HepG2 (cell line): ENCODE results near the gene TACC2. TPM values are rescaled to one million over a fixed set of nuclear protein-coding genes. Genes with fewer than 3 reads are reported as not detected.

ENCODE experiments used
- BRCA1 ChIP-seq: sonication (generic); formaldehyde crosslinking; IDR thresholded peaks from 2 replicates; pipeline ENCODE4 v1.4.0; 2020; ENCODE audit warnings: missing genetic modification reagents
- GABPB1 ChIP-seq: IDR thresholded peaks from 2 replicates; pipeline ENCODE4 v1.6.1; 2016; ENCODE audit warnings: mild to moderate bottlenecking, missing genetic modification reagents, moderate library complexity, missing compliant biosample characterization
- KDM1A ChIP-seq: IDR thresholded peaks from 2 replicates; pipeline ENCODE4 v1.6.1; 2016; ENCODE audit warnings: missing compliant biosample characterization
- MLLT10 ChIP-seq: sonication (generic); formaldehyde crosslinking; IDR thresholded peaks from 2 replicates; pipeline ENCODE4 v1.4.0; 2020; ENCODE audit warnings: missing genetic modification reagents
- NFIC ChIP-seq: IDR thresholded peaks from 2 replicates; pipeline ENCODE4 v1.6.1; 2012; ENCODE audit warnings: mild to moderate bottlenecking, low read length, inconsistent platforms
- RAD51 ChIP-seq: fragments of 450-650 bp; IDR thresholded peaks from 2 replicates; pipeline ENCODE4 v1.6.1; 2016; ENCODE audit warnings: borderline replicate concordance
- YEATS2 ChIP-seq: sonication (generic); formaldehyde crosslinking; IDR thresholded peaks from 2 replicates; pipeline ENCODE4 v1.4.0; 2020; ENCODE audit warnings: missing genetic modification reagents, borderline replicate concordance
- ZKSCAN1 ChIP-seq: fragments of 150-350 bp; IDR thresholded peaks from 2 replicates; pipeline ENCODE4 v1.6.1; 2014; ENCODE audit warnings: low read length
- ZMYM4 ChIP-seq: sonication (generic); formaldehyde crosslinking; IDR thresholded peaks from 2 replicates; pipeline ENCODE4 v1.8.1; 2023; ENCODE audit warnings: mild to moderate bottlenecking, missing genetic modification reagents
- ZNF224 ChIP-seq: sonication (generic); formaldehyde crosslinking; IDR thresholded peaks from 2 replicates; pipeline ENCODE4 v1.5.0; 2020; ENCODE audit warnings: mild to moderate bottlenecking, missing genetic modification reagents
- ZNF747 ChIP-seq: sonication (generic); formaldehyde crosslinking; IDR thresholded peaks from 2 replicates; pipeline ENCODE4 v1.8.1; 2023; ENCODE audit warnings: missing genetic modification reagents, mild to moderate bottlenecking, borderline replicate concordance
- polyA plus RNA-seq, 8 experiments: library from polyadenylated mRNA; depleted of rRNA in 3 of 8; stranded (reverse) in 7 of 8; unstranded in 1 of 8; fragments of >200 nt; fragmentation: Illumina TruSeq in 4 of 8; extraction: Trizol in 4 of 8; gene quantifications; 2 replicates each; pipeline versions ENCODE4 v1.2.1 to v1.2.3, GENCODE V29; 2011 to 2016; ENCODE audit warnings: low read depth in 4 of 8, missing spikeins in 1 of 8, mixed read lengths in 1 of 8; ENCODE audit not compliant: insufficient read depth in 1 of 8
- total RNA-seq, 5 experiments: library from RNA; depleted of rRNA; stranded (reverse); fragments of >200 nt; fragmentation: Illumina TruSeq; extraction: Trizol; gene quantifications; 2 replicates each; pipeline ENCODE4 v1.2.3, GENCODE V29; 2016; ENCODE audit warnings: low read depth in 1 of 5
- TF ChIP-seq, protein P1 (sequence below): sonication (generic); formaldehyde crosslinking; IDR thresholded peaks from 2 replicates; pipeline ENCODE4 v1.4.0; 2020; ENCODE audit warnings: missing genetic modification reagents, borderline replicate concordance
- TF ChIP-seq, protein P2 (sequence below): sonication (generic); formaldehyde crosslinking; IDR thresholded peaks from 2 replicates; pipeline ENCODE4 v1.5.0; 2020; ENCODE audit warnings: missing genetic modification reagents
- TF ChIP-seq, protein P3 (sequence below): sonication (generic); formaldehyde crosslinking; IDR thresholded peaks from 2 replicates; pipeline ENCODE4 v1.5.0; 2020; ENCODE audit warnings: missing genetic modification reagents
- TF ChIP-seq, protein P4 (sequence below): IDR thresholded peaks from 2 replicates; pipeline ENCODE4 v1.6.1; 2016; ENCODE audit warnings: low read depth, borderline replicate concordance
- TF ChIP-seq, protein P5 (sequence below): sonication (generic); formaldehyde crosslinking; IDR thresholded peaks from 2 replicates; pipeline ENCODE4; 2020; ENCODE audit warnings: missing genetic modification reagents, mild to moderate bottlenecking, borderline replicate concordance
- TF ChIP-seq, protein P6 (sequence below): sonication (generic); formaldehyde crosslinking; IDR thresholded peaks from 2 replicates; pipeline ENCODE4 v1.9.0; 2022; ENCODE audit warnings: missing genetic modification reagents, mild to moderate bottlenecking, borderline replicate concordance

The TACC2 gene
- total and polyA plus RNA-seq, 2 of the 13 experiments (the other 11 are each of a cell fraction or from before 2014, with no cell fraction given): 11.8 to 16.0 TPM

DNA sequence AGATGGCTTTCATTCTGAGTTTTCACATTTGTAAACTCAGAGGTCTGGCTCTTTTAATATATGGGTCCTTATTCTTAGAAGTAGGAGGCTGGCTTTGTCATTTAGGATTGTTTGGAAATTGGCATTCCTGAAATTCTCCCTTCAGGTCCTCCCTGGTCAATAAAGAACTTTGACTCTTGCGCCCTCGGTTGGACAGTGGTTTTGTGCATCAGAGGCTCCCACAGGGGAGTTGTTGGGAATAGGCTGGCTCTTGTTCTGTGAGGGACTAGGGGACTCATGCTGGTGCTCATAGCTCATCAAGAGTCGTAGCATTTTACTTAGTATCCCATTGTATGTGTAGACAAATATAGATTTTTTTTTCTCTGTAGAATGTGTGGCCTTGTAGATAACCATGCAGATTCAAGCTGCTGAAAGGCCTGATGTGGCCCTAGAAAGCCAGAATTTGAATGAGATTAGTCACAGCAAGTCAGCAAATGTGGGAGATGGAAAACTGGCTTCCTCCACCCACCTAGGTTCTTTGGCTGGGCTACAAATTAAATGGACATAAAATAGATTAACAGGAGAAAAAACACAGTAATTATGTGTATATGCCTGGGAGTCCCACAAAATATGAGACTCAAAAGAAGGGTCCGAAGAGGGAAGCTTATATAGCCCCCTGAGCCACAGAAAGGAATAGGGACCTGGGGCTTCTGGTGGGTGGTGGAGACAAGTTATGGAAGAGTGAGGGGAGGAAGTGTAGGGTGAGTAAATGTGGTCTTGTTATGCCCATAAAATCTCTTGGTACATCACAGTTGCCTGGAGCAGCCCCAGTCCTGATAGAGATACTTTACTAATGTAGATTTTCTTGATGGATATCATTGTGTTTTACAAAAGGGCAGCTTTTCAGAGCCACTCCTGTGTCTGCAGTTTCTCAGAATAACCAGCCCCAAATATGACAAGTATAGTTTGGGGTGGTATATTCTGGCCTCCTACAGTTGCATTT lies 187.6 kb downstream of the TACC2 start (continued):
- TF ChIP-seq, protein P1, sequence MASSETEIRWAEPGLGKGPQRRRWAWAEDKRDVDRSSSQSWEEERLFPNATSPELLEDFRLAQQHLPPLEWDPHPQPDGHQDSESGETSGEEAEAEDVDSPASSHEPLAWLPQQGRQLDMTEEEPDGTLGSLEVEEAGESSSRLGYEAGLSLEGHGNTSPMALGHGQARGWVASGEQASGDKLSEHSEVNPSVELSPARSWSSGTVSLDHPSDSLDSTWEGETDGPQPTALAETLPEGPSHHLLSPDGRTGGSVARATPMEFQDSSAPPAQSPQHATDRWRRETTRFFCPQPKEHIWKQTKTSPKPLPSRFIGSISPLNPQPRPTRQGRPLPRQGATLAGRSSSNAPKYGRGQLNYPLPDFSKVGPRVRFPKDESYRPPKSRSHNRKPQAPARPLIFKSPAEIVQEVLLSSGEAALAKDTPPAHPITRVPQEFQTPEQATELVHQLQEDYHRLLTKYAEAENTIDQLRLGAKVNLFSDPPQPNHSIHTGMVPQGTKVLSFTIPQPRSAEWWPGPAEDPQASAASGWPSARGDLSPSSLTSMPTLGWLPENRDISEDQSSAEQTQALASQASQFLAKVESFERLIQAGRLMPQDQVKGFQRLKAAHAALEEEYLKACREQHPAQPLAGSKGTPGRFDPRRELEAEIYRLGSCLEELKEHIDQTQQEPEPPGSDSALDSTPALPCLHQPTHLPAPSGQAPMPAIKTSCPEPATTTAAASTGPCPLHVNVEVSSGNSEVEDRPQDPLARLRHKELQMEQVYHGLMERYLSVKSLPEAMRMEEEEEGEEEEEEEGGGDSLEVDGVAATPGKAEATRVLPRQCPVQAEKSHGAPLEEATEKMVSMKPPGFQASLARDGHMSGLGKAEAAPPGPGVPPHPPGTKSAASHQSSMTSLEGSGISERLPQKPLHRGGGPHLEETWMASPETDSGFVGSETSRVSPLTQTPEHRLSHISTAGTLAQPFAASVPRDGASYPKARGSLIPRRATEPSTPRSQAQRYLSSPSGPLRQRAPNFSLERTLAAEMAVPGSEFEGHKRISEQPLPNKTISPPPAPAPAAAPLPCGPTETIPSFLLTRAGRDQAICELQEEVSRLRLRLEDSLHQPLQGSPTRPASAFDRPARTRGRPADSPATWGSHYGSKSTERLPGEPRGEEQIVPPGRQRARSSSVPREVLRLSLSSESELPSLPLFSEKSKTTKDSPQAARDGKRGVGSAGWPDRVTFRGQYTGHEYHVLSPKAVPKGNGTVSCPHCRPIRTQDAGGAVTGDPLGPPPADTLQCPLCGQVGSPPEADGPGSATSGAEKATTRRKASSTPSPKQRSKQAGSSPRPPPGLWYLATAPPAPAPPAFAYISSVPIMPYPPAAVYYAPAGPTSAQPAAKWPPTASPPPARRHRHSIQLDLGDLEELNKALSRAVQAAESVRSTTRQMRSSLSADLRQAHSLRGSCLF: no peak
- no peak for TF ChIP-seq GABPB1 (CRISPR knock-in tag)
- TF ChIP-seq, protein P2, sequence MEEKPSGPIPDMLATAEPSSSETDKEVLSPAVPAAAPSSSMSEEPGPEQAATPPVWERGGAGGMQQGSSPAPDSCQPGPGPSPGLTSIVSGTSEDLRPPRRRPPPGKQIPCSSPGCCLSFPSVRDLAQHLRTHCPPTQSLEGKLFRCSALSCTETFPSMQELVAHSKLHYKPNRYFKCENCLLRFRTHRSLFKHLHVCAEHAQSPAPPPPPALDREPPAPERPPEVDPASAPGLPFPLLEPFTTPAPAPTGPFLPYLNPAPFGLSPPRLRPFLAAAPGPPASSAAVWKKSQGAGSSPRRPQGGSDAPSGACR (CRISPR knock-in tag): no peak
- peak; percentile 32; the same call in 1 of the 2 replicates for TF ChIP-seq KDM1A
- no peak for TF ChIP-seq ZNF747 (CRISPR knock-in tag)
- TF ChIP-seq MLLT10: no peak
- peak; percentile 33 for TF ChIP-seq ZMYM4 (CRISPR knock-in tag)
- TF ChIP-seq, protein P3, sequence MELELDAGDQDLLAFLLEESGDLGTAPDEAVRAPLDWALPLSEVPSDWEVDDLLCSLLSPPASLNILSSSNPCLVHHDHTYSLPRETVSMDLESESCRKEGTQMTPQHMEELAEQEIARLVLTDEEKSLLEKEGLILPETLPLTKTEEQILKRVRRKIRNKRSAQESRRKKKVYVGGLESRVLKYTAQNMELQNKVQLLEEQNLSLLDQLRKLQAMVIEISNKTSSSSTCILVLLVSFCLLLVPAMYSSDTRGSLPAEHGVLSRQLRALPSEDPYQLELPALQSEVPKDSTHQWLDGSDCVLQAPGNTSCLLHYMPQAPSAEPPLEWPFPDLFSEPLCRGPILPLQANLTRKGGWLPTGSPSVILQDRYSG: no peak
- TF ChIP-seq, protein P4, sequence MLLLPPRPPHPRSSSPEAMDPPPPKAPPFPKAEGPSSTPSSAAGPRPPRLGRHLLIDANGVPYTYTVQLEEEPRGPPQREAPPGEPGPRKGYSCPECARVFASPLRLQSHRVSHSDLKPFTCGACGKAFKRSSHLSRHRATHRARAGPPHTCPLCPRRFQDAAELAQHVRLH (CRISPR knock-in tag): no peak
- peak; percentile 73 for TF ChIP-seq NFIC
- TF ChIP-seq ZNF224 (CRISPR knock-in tag): no peak
- TF ChIP-seq, protein P5, sequence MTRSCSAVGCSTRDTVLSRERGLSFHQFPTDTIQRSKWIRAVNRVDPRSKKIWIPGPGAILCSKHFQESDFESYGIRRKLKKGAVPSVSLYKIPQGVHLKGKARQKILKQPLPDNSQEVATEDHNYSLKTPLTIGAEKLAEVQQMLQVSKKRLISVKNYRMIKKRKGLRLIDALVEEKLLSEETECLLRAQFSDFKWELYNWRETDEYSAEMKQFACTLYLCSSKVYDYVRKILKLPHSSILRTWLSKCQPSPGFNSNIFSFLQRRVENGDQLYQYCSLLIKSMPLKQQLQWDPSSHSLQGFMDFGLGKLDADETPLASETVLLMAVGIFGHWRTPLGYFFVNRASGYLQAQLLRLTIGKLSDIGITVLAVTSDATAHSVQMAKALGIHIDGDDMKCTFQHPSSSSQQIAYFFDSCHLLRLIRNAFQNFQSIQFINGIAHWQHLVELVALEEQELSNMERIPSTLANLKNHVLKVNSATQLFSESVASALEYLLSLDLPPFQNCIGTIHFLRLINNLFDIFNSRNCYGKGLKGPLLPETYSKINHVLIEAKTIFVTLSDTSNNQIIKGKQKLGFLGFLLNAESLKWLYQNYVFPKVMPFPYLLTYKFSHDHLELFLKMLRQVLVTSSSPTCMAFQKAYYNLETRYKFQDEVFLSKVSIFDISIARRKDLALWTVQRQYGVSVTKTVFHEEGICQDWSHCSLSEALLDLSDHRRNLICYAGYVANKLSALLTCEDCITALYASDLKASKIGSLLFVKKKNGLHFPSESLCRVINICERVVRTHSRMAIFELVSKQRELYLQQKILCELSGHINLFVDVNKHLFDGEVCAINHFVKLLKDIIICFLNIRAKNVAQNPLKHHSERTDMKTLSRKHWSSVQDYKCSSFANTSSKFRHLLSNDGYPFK (CRISPR knock-in tag): no peak
- no peak for TF ChIP-seq RAD51
- no peak for TF ChIP-seq YEATS2 (CRISPR knock-in tag)
- TF ChIP-seq ZKSCAN1: no peak
- TF ChIP-seq, protein P6, sequence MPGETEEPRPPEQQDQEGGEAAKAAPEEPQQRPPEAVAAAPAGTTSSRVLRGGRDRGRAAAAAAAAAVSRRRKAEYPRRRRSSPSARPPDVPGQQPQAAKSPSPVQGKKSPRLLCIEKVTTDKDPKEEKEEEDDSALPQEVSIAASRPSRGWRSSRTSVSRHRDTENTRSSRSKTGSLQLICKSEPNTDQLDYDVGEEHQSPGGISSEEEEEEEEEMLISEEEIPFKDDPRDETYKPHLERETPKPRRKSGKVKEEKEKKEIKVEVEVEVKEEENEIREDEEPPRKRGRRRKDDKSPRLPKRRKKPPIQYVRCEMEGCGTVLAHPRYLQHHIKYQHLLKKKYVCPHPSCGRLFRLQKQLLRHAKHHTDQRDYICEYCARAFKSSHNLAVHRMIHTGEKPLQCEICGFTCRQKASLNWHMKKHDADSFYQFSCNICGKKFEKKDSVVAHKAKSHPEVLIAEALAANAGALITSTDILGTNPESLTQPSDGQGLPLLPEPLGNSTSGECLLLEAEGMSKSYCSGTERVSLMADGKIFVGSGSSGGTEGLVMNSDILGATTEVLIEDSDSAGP: no peak
- TF ChIP-seq BRCA1 (CRISPR knock-in tag): no peak
